HK-2 (cell line): ENCODE results near the gene MRPL41.
"Not testable (repeated sequence)": the region's sequence is repeated elsewhere in the genome, so short reads cannot be mapped to it uniquely, and the experiment has no call there.

Experiments
- DNase-seq: peaks from one replicate; pipeline ENCODE4 v3.0.0-alpha.2; 2018; ENCODE audit not compliant: unreplicated experiment

Gene MRPL41

GRCh38 chr9:137582286-137582860, 30.7 kb downstream of the MRPL41 start:
- DNase-seq = no peak

DNA sequence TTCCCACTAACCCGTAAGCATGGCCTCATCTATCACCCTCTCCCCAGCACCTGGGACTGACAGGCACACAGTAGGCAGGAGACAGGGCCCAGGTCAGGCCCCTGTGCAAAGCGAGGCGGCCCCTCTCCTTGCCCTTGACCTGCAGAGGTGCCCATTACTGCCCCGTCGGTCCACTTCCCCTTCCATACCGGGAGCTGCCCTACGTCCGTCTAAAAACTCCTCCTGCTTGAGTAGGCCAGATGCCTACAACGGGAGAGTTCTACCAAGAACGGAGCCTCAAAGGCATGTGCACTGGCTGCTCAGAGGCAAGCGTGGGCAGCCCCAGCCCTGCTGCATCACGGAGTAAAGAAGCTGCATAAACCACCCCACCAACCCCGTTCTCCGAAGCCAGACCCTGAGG, 31.7 kb downstream of the MRPL41 start:
- DNase-seq = no peak

- no peak for DNase-seq
Observed at GRCh38 chr9:137583957-137584356, 32.3 kb downstream of the MRPL41 start.

DNA sequence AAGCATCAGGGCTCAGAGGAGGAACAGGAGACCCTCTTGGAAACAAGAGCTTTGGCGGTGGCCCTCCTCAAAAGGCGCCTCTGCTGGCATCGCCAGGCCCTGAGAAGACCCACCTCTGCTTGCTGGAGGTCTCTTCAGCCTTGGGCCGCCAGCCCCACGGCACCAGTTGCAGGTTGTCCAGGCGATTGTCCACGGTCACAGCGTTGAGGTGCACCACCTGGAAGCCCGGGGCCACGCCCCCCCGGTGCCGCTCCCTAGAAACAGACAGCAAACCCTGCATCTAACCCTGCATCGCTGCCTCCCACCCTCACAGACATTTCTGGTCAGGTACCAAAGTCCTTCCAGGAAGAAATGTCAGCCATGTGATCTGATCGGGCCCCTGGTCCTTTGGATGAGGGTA, 35.2 kb downstream of the MRPL41 start:
- no peak for DNase-seq

- DNase-seq = no peak
Observed at GRCh38 chr9:137588311-137588710, 36.6 kb downstream of the MRPL41 start.

- no peak for DNase-seq
Observed at GRCh38 chr9:137588891-137589290, 37.2 kb downstream of the MRPL41 start.

- DNase-seq = no peak
Observed at GRCh38 chr9:137589441-137590122, 37.9 kb downstream of the MRPL41 start.

GRCh38 chr9:137590123-137590468, 38.4 kb downstream of the MRPL41 start:
- no peak for DNase-seq

DNA sequence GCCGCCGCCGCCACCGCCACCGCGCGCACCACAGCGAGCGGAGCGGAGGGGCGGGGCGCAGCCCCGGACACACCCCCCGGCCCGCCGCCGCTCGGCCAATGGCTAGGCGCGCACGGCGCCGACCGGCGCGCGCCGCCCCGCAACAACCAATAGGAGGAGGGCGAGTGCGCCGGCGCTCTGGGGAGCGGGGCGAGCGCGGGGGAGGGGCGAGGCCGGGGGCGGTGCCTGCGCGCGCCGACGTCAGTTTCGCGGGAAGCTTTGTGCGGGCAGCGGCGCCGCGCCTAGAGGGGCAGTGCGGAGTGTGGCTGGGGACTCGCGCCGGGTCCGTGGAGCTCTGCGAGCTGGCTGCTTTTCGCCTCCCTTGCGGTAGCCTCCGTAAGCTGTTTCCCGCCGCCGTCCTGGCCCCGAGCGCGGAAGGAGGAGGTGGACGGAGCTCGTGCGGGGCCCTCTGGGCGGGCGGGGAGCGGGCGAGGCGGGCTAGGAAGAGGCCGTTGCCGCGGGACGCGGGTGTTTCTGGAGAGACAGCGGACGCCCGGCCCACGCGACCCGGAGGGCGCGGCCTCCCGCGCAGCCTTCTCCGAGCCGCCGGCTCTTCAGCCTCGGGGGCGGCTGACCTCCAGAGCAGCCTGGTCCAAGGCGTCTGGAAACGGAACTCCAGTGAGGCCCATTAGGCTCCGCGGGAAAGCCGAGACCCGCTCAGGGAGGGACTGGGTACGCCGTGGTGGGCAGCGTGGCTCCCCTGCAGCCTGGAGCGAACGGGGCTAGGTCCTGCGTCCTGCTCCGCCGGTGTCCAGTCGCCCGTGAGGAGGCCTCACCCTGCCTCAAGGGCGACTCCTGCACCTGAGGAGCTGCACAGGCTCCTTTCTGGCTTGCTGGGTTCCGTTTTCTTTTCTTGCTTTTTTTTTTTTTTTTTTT, 39.0 kb downstream of the MRPL41 start, which contains the start of gene ZMYND19:
ZMYND19 (minus strand) TSS at position 44 of the 915 bp plus-strand sequence. CDS start 249 bp downstream, outside the sequence.
- peak; percentile 90 for DNase-seq

- no peak for DNase-seq
Observed at GRCh38 chr9:137592767-137593166, 41.1 kb downstream of the MRPL41 start.

GRCh38 chr9:137593176-137593575, 41.5 kb downstream of the MRPL41 start:
- no peak for DNase-seq

GRCh38 chr9:137596577-137596976, 44.9 kb downstream of the MRPL41 start:
- DNase-seq = not testable (repeated sequence)

- no peak for DNase-seq
Observed at GRCh38 chr9:137598943-137599342, 47.3 kb downstream of the MRPL41 start.
